Prostate gland (tissue), 2 donors: Measurements from ENCODE around the gene NPAS4.

Experiments used
- POLR2A ChIP-seq: fragments of 450-650 bp; IDR thresholded peaks from one replicate; pipeline ENCODE4 v1.6.1; 2016; ENCODE audit warnings: antibody characterized with exemption, mild to moderate bottlenecking
- POLR2AphosphoS5 ChIP-seq: sonication (generic); formaldehyde crosslinking; IDR thresholded peaks from one replicate; pipeline ENCODE4 v1.6.1; 2017; ENCODE audit warnings: antibody characterized with exemption
- TF ChIP-seq, protein P1 (sequence below), 4 experiments: fragments of 200-600 bp in 2 of 4; fragments of 450-650 bp in 2 of 4; sonication (generic) in 2 of 4; IDR thresholded peaks; 1 replicate in 3 of 4; 2 replicates in 1 of 4; pipeline ENCODE4 v1.5.1; 2016 to 2019; ENCODE audit warnings: antibody characterized with exemption in 4 of 4, mild to moderate bottlenecking in 2 of 4, moderate library complexity in 2 of 4

DNA sequence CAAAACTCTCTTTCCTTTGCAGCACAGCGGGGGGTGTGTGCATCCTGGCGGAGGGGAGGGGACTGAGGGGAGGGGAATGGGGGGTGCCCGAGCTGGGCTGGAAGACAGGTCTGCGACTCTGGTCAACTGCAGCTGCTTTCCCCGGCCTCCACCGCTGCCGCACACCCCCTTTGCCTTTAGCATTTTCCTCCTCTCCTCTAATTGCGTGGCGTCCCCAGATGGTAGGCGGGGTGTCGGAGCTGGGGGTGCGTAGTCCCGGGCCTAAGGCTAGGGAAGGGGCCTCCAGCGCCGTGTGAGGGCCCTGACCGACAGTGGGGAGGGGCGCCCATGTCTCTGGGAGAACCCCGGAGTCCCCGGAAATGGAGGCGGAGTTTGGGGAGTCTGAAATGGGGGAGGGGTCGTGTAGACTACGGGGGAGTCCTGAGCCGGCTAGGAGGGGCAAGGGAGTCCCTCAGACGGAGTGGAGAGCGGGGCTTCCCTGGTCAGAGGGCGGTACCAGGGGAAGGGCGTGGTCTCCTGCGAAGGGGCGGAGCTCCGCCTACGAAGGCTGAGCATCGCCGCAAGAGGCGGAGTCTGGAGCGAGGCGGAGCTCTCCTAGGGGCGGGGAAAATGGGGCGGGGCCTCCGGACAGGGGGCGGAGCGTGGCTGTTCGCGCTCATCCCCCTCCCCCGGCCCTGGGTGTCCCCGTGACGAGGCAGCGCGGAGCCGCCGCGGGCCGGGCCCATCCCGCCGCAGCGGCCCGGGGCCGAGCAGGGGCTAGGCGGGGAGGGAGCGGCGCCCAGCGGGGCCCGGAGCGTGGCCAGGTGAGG lies 45.6 kb downstream of the NPAS4 start, which contains the start of gene PELI3:
- TF ChIP-seq, protein P1, sequence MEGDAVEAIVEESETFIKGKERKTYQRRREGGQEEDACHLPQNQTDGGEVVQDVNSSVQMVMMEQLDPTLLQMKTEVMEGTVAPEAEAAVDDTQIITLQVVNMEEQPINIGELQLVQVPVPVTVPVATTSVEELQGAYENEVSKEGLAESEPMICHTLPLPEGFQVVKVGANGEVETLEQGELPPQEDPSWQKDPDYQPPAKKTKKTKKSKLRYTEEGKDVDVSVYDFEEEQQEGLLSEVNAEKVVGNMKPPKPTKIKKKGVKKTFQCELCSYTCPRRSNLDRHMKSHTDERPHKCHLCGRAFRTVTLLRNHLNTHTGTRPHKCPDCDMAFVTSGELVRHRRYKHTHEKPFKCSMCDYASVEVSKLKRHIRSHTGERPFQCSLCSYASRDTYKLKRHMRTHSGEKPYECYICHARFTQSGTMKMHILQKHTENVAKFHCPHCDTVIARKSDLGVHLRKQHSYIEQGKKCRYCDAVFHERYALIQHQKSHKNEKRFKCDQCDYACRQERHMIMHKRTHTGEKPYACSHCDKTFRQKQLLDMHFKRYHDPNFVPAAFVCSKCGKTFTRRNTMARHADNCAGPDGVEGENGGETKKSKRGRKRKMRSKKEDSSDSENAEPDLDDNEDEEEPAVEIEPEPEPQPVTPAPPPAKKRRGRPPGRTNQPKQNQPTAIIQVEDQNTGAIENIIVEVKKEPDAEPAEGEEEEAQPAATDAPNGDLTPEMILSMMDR (IDR thresholded peaks at IDR 0.05), result peak in 1 of 4 experiments; percentile 3
- TF ChIP-seq POLR2AphosphoS5 (peak; percentile 71), POLR2A (peak; percentile 60)
